WERI-Rb-1 (cell line): ENCODE data around the gene RGMA.

Source experiments
- DNase-seq: peaks from one replicate; pipeline ENCODE4 v3.0.0-alpha.2; 2020
- H3K27ac ChIP-seq: fragments of 250-450 bp; sonication (Bioruptor Pico); 2 replicates; pipeline ENCODE4 v1.5.1; 2020; ENCODE audit warnings: mild to moderate bottlenecking, moderate library complexity
- H3K27me3 ChIP-seq: fragments of 250-450 bp; sonication (Bioruptor Pico); 2 replicates; pipeline ENCODE4 v1.5.1; 2021; ENCODE audit warnings: mild to moderate bottlenecking, low read depth, moderate library complexity; ENCODE audit not compliant: insufficient read depth, severe bottlenecking
- H3K36me3 ChIP-seq: fragments of 250-450 bp; sonication (Bioruptor Pico); 2 replicates; pipeline ENCODE4 v1.5.1; 2020; ENCODE audit warnings: mild to moderate bottlenecking, moderate library complexity
- H3K4me3 ChIP-seq: 2 replicates; pipeline ENCODE4 v1.5.1; 2011; ENCODE audit warnings: low read depth, mild to moderate bottlenecking, control low read depth, low read length
- H3K9me3 ChIP-seq: fragments of 250-450 bp; sonication (Bioruptor Pico); 2 replicates; pipeline ENCODE4 v1.5.1; 2021; ENCODE audit warnings: mild to moderate bottlenecking, moderate library complexity; ENCODE audit not compliant: severe bottlenecking
- TF ChIP-seq, protein P1 (sequence below): IDR thresholded peaks from 2 replicates; pipeline ENCODE4 v1.5.1; 2011; ENCODE audit warnings: low read depth, mild to moderate bottlenecking, control low read depth, inconsistent platforms, low read length

Gene RGMA

DNA sequence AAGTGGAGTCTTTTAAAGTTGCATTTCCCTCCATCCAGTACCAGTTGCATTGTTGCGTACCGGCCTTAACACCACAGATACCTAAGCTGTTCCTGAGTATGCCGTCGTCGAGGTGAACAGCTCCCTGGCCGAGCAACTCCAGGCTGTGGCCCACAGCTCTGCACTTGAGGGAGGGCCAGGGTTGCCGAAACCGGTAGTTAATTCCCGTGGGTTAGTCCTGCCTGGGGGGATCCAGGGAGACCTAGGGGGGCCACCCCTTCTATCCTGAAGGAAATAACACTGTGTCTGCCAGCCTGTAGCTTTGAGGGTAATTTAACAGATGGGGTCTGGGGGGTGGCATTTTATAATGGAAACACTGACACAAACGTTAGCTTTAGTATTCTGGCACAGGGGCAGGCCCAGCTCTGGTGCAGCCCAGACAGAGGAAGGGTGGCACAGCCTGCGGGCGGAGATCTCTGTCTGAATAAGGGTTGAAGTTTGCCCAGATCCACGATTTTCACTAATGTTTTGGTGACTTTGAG is 60.8 kb downstream of the RGMA start:
- Histone ChIP-seq H3K27ac (no peak overlapping the region), H3K27me3 (no peaks in the 10 kb centered on the region), H3K9me3 (no peaks in the 10 kb centered on the region), H3K4me3 (no peak overlapping the region), H3K36me3 (peaks cover 41% of the 10 kb centered on the region)
- TF ChIP-seq, protein P1, sequence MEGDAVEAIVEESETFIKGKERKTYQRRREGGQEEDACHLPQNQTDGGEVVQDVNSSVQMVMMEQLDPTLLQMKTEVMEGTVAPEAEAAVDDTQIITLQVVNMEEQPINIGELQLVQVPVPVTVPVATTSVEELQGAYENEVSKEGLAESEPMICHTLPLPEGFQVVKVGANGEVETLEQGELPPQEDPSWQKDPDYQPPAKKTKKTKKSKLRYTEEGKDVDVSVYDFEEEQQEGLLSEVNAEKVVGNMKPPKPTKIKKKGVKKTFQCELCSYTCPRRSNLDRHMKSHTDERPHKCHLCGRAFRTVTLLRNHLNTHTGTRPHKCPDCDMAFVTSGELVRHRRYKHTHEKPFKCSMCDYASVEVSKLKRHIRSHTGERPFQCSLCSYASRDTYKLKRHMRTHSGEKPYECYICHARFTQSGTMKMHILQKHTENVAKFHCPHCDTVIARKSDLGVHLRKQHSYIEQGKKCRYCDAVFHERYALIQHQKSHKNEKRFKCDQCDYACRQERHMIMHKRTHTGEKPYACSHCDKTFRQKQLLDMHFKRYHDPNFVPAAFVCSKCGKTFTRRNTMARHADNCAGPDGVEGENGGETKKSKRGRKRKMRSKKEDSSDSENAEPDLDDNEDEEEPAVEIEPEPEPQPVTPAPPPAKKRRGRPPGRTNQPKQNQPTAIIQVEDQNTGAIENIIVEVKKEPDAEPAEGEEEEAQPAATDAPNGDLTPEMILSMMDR: no peak
- DNase-seq: no peak

DNA sequence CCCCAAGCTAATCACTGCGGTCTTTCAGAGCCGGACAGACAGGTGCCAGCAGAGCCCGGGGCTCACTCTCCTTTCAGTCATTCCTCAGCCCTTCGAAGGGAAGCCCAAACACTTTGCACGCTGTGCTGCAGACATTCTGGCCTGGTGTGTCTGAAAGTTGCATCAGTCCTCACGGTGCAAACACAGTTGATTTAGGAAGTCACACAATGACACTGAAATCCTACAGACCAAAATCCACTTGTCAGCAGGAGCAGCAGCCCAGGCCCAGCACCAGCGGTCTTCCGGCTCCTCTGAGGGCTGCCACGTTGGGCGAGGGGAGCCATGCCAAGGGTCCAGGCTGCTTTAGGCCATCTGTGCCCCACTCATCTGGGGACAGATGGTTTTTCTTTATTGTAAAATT is 61.6 kb downstream of the RGMA start:
- TF ChIP-seq, protein P1: no peak
- Histone ChIP-seq H3K36me3 (peaks cover 48% of the 10 kb centered on the region), H3K27me3 (no peaks in the 10 kb centered on the region), H3K9me3 (no peaks in the 10 kb centered on the region), H3K27ac (no peak overlapping the region), H3K4me3 (no peak overlapping the region)
- DNase-seq: no peak

DNA sequence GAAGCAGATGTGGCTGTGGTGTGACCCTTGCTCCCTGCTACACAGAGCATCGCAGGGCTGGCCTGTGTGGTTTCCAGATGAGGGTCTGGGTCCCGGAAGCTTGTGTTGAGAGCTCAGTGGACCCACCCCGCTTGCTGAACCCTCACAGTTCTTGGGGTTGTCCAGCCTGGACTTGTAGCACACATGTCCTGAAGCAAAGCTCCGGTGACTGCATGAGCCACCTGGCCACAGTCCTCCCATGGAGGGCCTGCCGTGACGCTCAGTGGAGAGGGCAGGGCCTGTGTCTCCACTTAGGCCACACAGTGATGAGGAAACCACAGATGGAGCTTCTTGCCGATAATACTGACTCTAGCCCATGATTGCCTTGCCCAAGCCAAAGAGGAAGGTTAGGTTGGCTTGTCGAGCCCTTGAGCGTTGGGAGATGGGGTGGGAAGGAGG is 62.6 kb downstream of the RGMA start:
- TF ChIP-seq, protein P1: no peak
- Histone ChIP-seq H3K4me3 (no peak overlapping the region), H3K9me3 (no peaks in the 10 kb centered on the region), H3K36me3 (peaks cover 58% of the 10 kb centered on the region), H3K27ac (no peak overlapping the region), H3K27me3 (no peaks in the 10 kb centered on the region)
- DNase-seq: no peak

DNA sequence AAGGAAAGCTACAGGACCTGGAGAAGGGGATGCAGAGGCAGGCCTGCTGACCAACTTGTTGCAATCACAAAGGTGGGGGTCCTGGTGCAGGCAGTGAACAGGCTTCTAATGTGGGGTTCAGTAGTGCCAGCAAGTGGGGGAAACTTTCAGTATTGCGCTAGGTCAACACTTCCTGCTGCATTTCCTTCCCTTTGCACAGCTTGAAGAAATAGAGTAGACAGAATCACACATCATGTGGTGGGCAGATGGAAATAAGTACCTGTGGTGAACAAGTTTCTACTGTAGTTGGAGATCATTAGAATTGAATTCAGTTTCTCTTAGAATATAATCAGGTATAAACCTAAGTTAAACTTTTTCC is 63.4 kb downstream of the RGMA start:
- H3K36me3 ChIP-seq: peaks cover 66% of the 10 kb centered on the region
- TF ChIP-seq, protein P1: no peak
- H3K27me3 ChIP-seq: no peaks in the 10 kb centered on the region
- no peaks in the 10 kb centered on the region for H3K9me3 ChIP-seq
- no peak overlapping the region for H3K27ac ChIP-seq
- no peak for DNase-seq
- H3K4me3 ChIP-seq: no peak overlapping the region

DNA sequence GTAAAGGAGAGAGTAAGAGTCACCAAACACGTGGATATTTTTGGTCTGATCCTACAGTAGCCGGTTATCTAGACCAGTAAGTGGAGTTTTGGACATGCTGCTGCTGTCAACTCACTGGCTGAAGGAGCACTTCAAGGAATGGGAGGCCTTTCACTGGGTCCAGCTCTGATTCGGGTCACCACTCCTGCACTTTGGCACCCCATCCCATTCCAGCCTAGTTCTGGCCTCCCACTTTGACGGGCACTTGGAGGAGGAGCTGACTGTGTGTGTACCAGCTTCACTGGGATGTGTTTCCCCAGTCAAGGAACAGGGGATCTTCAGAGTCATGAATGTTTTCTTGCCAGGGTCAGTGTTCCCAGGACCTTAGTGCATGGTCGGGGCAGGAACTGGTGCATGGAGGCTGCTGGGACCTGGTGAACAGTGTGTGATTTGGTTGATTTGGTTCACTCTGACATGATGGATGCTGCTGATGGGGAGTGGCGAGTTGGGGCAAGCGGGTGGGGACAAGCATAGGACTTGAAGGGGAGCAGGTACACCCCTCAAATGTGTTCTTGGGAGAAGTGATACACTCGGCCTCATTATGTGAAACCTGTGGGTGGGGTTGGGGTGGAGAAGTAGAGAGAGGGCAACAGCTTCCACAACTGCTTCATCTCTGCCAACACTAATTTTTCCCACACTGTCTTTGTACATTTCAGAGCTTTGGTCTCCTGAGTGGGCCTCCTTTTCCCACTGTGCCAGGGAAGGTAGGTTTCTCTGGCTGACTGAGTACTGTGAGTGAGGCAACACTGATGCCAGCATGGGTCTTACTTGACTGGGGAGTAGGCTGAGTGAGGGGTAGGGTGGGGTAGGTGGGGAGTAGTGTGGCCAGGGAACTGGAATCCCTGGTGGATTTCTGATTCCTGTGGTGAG is 64.0 kb downstream of the RGMA start:
- TF ChIP-seq, protein P1: no peak
- H3K4me3 ChIP-seq: no peak overlapping the region
- H3K36me3 ChIP-seq: peaks cover 73% of the 10 kb centered on the region
- H3K9me3 ChIP-seq: no peaks in the 10 kb centered on the region
- H3K27ac ChIP-seq: no peak overlapping the region
- no peak for DNase-seq
- no peaks in the 10 kb centered on the region for H3K27me3 ChIP-seq
